Measurements from ENCODE around the gene GRIK3. TPM values are rescaled to one million over a fixed set of nuclear protein-coding genes. Genes with fewer than 3 reads are reported as not detected.

Gene GRIK3
- total and polyA plus RNA-seq, 2 donors (not counting 1 experiment from before 2014, with no cell fraction given) = not detected

DNA sequence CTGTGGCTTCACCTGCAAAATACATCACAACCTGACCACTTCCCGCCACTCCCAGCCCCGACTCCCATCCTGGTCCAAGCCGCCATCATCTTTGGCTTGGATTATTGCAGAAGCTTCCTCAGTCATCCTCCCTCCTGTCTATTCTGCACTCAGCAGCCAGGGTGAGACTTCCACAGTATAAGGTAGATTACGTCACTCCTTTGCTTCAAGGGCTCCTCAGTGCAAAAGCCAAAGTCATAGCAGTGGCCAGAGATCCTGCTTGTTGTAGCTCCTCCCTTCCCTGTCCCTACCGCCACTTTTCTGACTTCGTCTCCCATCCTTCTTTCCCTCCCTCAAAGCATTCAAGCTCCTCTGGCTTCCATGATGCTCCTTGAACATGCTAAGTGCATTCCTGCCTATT, 152.8 kb downstream of the GRIK3 start:
- Histone ChIP-seq H3K27ac (ENCODE audit: insufficient read depth, low read length) (no peak overlapping the region), H3K4me2 (ENCODE audit: extremely low read depth, insufficient read depth, low read length) (no peak overlapping the region), H2AFZ (ENCODE audit: low read length) (no peak overlapping the region), H4K20me1 (ENCODE audit: control insufficient read depth, extremely low read depth, insufficient read depth, low read length) (no peaks in the 10 kb centered on the region), H3K36me3 (ENCODE audit: control insufficient read depth, insufficient read depth, low read length) (no peaks in the 10 kb centered on the region), H3K27me3 (ENCODE audit: control insufficient read depth, insufficient read depth, low read length) (no peaks in the 10 kb centered on the region), H3K4me3 (replicated peaks in 1 of 4; ENCODE audit: control extremely low read depth in 1 of 4, insufficient read depth in 1 of 4, low read depth in 3 of 4, low read length in 4 of 4) (no peak overlapping the region), H3K4me1 (ENCODE audit: control insufficient read depth, extremely low read depth, insufficient read depth, low read length) (no peaks in the 10 kb centered on the region), H3K9ac (ENCODE audit: insufficient read depth, low read length) (no peak overlapping the region), H3K9me3 (ENCODE audit: control insufficient read depth, insufficient read depth, low read depth, low read length) (no peaks in the 10 kb centered on the region), H3K79me2 (ENCODE audit: control insufficient read depth, insufficient read depth, low read length) (no peaks in the 10 kb centered on the region)
- no peak for DNase-seq (ENCODE audit: low read depth in 2 of 2)
- TF ChIP-seq EZH2 (IDR thresholded peaks at IDR 0.05; ENCODE audit: low read length, missing control alignments) = no peak
- TF ChIP-seq, protein P1, sequence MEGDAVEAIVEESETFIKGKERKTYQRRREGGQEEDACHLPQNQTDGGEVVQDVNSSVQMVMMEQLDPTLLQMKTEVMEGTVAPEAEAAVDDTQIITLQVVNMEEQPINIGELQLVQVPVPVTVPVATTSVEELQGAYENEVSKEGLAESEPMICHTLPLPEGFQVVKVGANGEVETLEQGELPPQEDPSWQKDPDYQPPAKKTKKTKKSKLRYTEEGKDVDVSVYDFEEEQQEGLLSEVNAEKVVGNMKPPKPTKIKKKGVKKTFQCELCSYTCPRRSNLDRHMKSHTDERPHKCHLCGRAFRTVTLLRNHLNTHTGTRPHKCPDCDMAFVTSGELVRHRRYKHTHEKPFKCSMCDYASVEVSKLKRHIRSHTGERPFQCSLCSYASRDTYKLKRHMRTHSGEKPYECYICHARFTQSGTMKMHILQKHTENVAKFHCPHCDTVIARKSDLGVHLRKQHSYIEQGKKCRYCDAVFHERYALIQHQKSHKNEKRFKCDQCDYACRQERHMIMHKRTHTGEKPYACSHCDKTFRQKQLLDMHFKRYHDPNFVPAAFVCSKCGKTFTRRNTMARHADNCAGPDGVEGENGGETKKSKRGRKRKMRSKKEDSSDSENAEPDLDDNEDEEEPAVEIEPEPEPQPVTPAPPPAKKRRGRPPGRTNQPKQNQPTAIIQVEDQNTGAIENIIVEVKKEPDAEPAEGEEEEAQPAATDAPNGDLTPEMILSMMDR (conservative IDR thresholded peaks at IDR 0.05 in 1 of 2, IDR thresholded peaks at IDR 0.05 in 1 of 2; ENCODE audit: low read depth in 1 of 2, low read length in 2 of 2) = no peak

DNA sequence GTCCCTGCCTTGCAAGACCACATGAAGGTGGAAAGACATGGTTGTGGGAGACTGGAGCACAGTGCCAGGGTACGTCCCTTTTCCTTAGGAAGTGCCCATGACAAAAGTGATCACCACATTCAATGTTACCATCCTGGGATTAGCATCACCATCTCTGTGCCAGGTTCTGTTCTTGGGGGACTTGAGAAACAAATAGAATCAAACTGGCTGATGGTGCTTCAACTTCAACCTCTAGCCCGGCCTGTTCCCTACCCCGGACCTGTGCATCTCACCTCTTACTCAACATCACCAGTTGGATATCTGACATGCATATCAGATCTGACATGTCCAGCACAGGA, 153.3 kb downstream of the GRIK3 start:
- TF ChIP-seq EZH2 (IDR thresholded peaks at IDR 0.05; ENCODE audit: low read length, missing control alignments) = no peak
- H3K9me3 ChIP-seq (ENCODE audit: control insufficient read depth, insufficient read depth, low read depth, low read length) = no peaks in the 10 kb centered on the region
- H3K27me3 ChIP-seq (ENCODE audit: control insufficient read depth, insufficient read depth, low read length) = no peaks in the 10 kb centered on the region
- H3K4me2 ChIP-seq (ENCODE audit: extremely low read depth, insufficient read depth, low read length) = no peak overlapping the region
- no peak for DNase-seq (ENCODE audit: low read depth in 2 of 2)
- H3K9ac ChIP-seq (ENCODE audit: insufficient read depth, low read length) = no peak overlapping the region
- H4K20me1 ChIP-seq (ENCODE audit: control insufficient read depth, extremely low read depth, insufficient read depth, low read length) = no peaks in the 10 kb centered on the region
- no peak overlapping the region for H2AFZ ChIP-seq (ENCODE audit: low read length)
- no peak overlapping the region for H3K27ac ChIP-seq (ENCODE audit: insufficient read depth, low read length)
- no peaks in the 10 kb centered on the region for H3K36me3 ChIP-seq (ENCODE audit: control insufficient read depth, insufficient read depth, low read length)
- no peaks in the 10 kb centered on the region for H3K4me1 ChIP-seq (ENCODE audit: control insufficient read depth, extremely low read depth, insufficient read depth, low read length)
- no peaks in the 10 kb centered on the region for H3K79me2 ChIP-seq (ENCODE audit: control insufficient read depth, insufficient read depth, low read length)
- H3K4me3 ChIP-seq (replicated peaks in 1 of 4; ENCODE audit: control extremely low read depth in 1 of 4, insufficient read depth in 1 of 4, low read depth in 3 of 4, low read length in 4 of 4) = no peak overlapping the region

DNA sequence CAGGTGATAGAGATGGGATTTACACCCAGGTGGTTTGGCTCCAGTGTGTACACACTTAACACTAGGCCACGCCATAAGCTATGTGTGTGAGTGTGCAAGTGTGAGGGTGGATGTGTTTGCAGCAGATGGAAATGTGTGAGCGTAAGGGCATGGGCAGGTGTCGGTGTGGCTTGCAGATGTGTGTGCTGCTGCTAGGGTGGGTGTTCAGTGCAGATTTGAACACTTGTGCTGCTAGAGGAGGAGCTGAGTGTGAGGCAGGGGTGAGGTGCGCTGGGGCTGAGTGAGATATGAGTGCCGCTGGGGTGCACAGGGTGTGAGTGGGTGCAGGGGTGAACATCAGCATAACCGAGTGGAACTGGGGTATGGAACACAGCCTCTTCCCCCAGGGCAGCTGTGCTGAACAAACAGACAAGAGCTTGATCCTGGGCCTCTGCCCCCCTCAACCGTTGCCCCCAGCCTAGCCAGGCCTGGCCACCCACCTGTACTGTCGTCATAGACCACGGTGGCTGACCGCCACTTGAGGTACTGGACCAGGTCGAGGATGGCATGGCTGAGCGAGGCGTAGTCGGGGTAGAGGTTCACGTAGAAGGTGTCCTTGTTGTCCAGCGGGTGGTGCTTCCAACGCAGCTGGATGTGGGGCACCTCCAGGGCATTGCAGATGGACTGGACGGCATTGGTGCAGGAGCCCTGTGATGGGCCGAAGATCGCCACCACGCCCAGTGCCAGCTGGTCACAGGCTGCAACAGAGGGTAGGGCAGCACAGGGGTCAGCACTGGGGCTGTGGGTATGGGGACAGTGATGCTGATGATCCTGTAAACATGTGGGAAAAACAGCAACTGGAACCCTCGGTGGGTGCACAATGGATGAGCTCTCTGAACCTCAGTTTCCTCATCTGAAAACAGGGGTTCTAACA, 153.9 kb downstream of the GRIK3 start:
- Histone ChIP-seq H2AFZ (ENCODE audit: low read length) (no peak overlapping the region), H3K4me2 (ENCODE audit: extremely low read depth, insufficient read depth, low read length) (no peak overlapping the region), H3K4me3 (replicated peaks in 1 of 4; ENCODE audit: control extremely low read depth in 1 of 4, insufficient read depth in 1 of 4, low read depth in 3 of 4, low read length in 4 of 4) (no peak overlapping the region), H3K36me3 (ENCODE audit: control insufficient read depth, insufficient read depth, low read length) (no peaks in the 10 kb centered on the region), H3K27ac (ENCODE audit: insufficient read depth, low read length) (no peak overlapping the region), H4K20me1 (ENCODE audit: control insufficient read depth, extremely low read depth, insufficient read depth, low read length) (no peaks in the 10 kb centered on the region), H3K9me3 (ENCODE audit: control insufficient read depth, insufficient read depth, low read depth, low read length) (no peaks in the 10 kb centered on the region), H3K79me2 (ENCODE audit: control insufficient read depth, insufficient read depth, low read length) (no peaks in the 10 kb centered on the region), H3K4me1 (ENCODE audit: control insufficient read depth, extremely low read depth, insufficient read depth, low read length) (no peaks in the 10 kb centered on the region), H3K27me3 (ENCODE audit: control insufficient read depth, insufficient read depth, low read length) (no peaks in the 10 kb centered on the region), H3K9ac (ENCODE audit: insufficient read depth, low read length) (no peak overlapping the region)
- TF ChIP-seq, protein P1 (conservative IDR thresholded peaks at IDR 0.05 in 1 of 2, IDR thresholded peaks at IDR 0.05 in 1 of 2; ENCODE audit: low read depth in 1 of 2, low read length in 2 of 2) = no peak
- no peak for TF ChIP-seq EZH2 (IDR thresholded peaks at IDR 0.05; ENCODE audit: low read length, missing control alignments)
- DNase-seq (ENCODE audit: low read depth in 2 of 2) = no peak

Measured in fibroblast of lung (primary cell).